Measurements from ENCODE around the gene FNDC3B.

FNDC3B gene

GRCh38 chr3:172113710-172114109 is 74.3 kb downstream of the FNDC3B start:
- no peak for DNase-seq (ENCODE audit: low read depth in 2 of 2)

DNA sequence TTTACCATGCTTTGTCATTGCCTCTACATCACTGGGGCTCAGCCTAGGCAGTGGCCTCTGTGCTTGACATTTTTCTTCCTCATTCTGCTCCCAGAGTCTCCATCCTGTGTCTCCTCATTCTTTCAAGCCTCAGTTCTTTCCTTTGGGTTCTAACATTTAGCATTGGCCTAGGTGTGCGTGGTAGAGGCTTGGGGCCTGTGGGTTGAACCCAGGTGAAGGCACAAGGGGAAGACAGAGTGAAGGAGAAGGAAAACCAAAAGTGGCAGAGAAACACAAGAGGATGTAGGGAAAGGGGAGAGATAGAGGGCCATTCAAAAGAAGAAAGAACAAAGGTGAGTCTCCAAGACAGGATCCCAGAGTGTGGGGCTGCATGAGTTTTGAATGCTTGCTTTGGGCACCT is 75.7 kb downstream of the FNDC3B start:
- DNase-seq (ENCODE audit: low read depth in 2 of 2), result no peak

DNA sequence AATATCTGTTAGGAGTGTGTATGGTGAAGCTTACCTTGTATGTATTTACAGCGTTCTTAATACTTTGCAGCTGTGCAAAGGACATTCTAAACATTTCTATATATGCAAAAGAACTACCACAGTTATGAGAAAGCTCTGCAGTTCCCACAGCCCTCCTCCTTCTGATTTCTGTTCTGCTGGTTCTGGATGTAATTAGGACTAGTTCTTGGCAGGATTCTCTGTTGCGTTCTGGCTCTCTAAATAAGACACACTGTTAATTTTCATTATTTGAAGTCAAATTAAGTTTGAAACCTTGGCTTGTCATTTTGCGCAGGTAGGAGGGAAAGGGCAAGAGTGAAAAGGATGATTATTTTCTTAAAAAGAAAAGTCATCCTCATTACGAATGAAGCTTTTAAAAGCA is 76.4 kb downstream of the FNDC3B start:
- peak; percentile 66 to 69 for DNase-seq (ENCODE audit: low read depth in 2 of 2)

DNA sequence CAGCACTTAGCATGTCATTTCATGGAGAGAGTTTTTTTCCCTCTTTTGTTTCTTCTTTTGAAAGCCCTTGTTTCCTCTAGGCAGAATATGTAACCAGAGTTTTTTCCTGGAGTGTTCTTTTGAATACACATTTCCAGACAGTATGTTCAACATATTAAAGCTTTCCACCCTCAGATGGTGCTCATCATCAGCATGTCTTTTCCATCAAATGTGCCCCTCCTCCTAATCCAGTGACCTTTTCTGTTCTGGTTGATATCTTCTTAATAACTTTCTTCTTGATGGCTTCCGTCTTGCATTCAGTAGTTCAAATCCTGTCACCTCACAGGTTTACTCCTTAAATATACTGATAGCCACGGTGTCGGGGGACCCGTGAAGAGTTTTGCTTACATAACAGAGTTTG is 78.6 kb downstream of the FNDC3B start:
- no peak for DNase-seq (ENCODE audit: low read depth in 2 of 2)

DNA sequence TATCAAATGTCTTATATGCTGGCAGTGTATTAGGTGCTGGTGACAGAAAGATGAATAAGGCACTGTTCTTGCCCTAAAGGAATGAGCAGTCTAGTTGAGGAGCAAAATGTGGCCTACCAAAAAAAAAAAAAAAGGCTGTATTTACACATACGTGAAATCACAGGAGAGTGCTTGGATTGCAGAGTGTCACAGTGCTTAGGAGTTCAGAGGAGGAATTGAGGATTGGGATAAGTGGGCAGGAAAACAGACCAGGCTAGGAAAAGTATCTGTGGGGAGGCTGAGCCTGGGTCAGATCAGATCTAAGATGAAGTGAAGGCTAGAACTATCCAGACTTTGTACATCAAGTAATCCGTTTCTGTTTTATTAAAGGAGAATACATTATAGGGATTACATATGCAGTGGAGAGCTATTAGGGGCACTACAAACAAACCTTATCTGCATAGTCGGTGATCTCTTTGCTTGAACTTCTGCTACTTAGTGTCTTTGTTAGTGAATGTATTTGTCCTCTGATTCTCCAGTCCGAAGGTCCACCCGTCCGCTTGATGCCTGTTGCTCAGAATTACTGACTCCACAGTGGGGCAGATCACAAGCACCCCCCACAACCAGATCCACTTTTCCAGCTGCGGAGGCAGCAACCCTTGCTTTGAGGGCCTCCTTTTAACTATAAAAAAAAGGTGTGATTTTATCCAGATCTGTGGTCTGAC is 80.0 kb downstream of the FNDC3B start:
- no peak for DNase-seq (ENCODE audit: low read depth in 2 of 2)

- no peak for DNase-seq (ENCODE audit: low read depth in 2 of 2)
These were observed 81.5 kb downstream of the FNDC3B start for GRCh38 chr3:172120912-172121311.

GRCh38 chr3:172121981-172122380 is 82.6 kb downstream of the FNDC3B start:
- DNase-seq (ENCODE audit: low read depth in 2 of 2), result no peak

DNA sequence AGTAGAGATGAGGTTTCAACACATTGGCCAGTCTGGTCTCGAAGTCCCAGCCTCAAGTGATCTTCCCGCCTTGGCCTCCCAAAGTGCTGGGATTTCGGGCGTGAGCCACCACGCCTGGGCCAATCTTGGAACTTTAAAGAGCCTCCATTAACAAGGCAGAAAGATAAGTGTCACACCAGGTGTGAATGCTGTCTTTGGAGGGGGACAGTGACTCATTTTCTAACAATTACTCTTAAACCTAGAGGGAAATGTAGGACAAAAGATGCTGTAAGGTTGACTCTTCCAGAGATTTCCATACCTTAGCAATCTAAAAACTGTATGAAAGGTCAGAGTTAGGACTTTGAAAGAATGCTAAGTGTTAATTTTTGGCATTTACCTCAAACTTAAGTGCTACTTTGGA is 84.9 kb downstream of the FNDC3B start:
- no peak for DNase-seq (ENCODE audit: low read depth in 2 of 2)

DNA sequence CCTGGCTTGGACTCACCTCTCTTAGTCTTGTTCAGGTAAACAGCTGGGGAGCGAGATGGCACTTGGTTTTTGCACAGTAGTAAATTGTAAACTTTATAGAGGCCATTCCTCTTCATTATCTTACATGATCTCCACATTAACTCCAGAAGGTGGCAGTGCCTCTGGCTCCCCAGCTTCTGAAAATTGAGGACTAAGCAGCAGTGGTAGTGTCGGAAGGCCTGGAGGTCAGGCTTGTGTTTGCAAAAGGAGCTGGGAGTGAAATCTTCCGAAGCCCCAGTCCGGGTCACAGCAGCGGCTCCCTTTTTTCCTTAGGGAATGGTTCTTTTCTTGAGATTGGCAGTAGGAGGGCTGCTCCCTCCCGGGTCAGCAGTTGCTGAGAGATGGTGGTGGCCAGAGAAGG is 85.7 kb downstream of the FNDC3B start:
- DNase-seq (ENCODE audit: low read depth in 2 of 2), result no peak

- peak in 1 of 2 experiments; percentile 63 for DNase-seq (ENCODE audit: low read depth in 2 of 2)
These were observed 86.6 kb downstream of the FNDC3B start for GRCh38 chr3:172125963-172126457.

- DNase-seq (ENCODE audit: low read depth in 2 of 2), result peak in 1 of 2 experiments; percentile 30
These were observed 87.4 kb downstream of the FNDC3B start for GRCh38 chr3:172126741-172127140.

GRCh38 chr3:172127141-172127540 is 87.8 kb downstream of the FNDC3B start:
- DNase-seq (ENCODE audit: low read depth in 2 of 2), result no peak

DNA sequence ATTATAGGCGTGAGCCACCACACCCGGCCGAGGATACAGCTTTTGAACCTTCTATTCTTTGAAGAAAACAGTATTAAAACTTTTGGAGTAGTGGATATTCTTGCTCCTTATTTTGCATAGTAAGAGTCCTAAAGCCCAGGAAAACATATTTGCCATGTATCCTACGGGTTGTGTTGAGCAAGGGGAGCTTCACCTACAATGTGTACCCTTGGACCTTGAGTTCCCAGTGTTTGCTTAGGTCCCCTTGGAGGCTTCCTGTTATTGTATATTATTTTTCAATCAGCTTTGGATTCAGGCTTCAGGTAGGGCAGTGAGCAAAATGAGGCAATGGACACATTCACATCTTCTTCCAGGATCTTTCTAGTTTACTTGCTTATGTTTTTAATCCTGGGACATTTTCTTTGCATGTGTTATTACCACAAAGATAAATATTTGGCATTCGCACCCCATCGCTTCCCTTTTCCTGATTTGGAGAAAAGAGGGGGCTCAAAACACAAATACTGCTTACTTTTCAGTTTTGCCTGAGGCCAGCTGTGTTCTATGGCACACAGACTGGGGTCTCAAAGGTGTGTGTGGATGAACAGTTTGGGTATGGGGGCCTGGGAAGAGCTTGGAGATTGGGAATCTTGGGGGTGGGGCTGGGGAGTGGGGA is 88.7 kb downstream of the FNDC3B start:
- DNase-seq (ENCODE audit: low read depth in 2 of 2), result no peak

DNA sequence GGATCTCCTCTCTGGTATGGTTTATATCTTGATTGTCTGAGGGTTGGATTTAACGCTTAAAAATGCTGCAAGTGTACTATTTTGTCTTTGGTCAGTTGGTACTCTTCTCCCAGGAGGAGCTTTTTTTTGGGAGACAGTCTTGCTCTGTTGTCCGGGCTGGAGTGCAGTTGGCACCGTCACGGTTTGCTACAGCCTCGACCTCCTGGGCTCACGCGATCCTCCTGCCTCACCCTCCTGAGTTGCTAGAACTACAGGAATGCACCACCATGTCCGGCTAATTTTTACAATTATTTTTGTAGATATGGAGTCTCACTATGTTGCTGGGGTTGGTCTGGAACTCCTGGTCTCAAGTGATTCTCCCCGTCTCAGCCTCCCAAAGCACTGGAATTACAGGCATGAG is 89.5 kb downstream of the FNDC3B start:
- no peak for DNase-seq (ENCODE audit: low read depth in 2 of 2)

GRCh38 chr3:172129498-172129849 is 90.1 kb downstream of the FNDC3B start:
- DNase-seq (ENCODE audit: low read depth in 2 of 2), result no peak

DNA sequence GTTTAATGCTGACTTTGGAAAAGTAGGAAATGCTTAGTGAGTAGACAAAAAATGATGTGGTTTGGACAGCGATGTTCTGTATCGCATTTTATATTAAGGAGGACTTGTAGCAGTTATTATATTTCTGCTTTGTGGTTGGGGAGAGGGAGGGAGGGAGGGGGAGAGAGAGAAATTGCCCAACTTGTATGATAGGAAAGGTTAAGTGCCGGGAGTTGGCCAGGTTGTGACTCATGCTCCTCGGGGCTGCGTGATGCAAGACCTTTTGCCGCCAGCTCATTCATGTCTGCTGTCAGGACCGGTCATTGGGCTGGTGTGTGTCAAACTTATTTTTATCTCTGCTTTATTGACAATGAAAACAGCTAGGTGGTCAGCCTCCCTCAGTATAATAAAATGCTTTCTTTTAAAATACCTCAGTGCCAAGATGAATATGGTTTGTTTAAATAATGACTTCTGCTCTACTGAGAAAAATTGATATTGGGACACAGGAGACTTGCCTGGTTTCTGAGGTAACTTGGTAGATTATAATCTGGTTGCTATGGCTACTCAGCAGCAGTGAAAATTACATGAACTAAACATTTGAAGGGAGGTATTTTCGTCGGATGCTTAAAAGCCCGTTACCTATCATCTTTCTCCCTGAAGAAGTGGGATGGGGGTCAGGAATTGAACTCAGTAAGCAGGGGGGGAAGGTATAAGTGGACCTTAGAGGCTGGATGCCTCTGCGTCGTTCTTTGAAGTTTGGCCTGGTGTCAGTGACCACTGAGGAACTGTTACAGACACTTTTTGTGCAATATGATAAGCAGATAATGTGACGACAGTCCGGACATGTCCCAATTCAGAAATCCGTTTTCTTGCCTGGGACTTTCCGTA is 90.7 kb downstream of the FNDC3B start:
- DNase-seq (ENCODE audit: low read depth in 2 of 2), result peak; percentile 93 to 94

DNA sequence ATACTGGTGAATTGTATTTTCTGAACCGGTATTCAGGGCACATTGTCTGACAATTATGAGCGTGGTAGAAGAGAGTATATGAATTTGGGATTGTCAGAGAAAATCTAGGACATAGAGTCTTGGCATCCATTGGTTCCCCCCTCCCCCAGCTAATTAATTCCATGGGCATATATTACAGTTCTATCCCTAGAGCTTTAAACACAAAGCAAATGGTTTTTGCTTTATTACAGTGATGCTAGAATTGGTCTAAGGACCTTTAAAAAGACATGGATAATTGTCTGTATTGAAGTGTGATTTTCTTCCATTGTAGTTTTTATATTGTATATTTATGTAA is 91.3 kb downstream of the FNDC3B start:
- no peak for DNase-seq (ENCODE audit: low read depth in 2 of 2)

DNA sequence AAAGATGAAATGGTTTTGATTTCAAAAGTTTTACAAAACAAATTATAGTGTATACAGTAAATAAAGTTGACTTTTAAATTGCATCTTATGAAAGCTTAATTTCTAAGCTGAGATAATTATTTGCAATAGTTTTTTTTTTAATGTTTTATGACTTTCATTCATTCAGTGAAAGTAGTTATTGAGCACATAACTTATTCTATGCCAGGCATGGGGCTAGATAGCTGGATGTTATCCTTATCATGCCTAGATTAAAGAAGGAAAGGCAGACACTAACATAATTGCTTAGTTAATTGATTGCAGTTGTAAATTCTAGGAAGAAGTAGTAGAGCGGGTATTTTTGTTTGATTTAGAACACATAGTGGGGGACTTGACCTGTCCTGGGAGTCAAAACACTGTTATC is 92.4 kb downstream of the FNDC3B start:
- no peak for DNase-seq (ENCODE audit: low read depth in 2 of 2)

GRCh38 chr3:172132159-172132586 is 92.8 kb downstream of the FNDC3B start:
- no peak for DNase-seq (ENCODE audit: low read depth in 2 of 2)

DNA sequence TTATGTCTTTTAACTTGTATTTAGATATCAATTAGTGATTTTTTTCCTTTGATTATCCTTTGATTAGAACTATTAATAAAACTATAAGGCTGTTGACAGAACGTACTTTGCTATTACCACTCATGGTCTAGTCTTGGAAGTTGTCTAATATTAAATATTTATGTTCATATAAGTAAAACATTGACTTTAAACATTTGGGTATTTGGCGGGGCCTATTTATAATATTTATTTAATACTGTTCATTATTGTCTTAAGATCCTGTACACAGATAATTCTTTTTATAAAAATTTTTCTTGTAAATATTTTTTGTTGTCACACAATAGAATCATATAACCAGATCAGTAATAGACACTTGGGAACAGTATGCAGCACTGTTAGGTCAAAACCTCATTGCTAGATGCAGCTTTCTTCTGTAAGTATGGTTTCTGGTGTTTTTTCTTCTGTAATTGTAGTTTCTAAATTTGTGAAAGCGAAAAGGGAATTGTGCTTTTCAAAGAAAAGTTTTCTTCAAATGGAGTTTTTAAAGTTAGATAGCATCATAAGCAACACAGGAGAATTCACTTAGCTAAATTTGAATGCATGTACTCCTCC is 93.4 kb downstream of the FNDC3B start:
- no peak for DNase-seq (ENCODE audit: low read depth in 2 of 2)

DNA sequence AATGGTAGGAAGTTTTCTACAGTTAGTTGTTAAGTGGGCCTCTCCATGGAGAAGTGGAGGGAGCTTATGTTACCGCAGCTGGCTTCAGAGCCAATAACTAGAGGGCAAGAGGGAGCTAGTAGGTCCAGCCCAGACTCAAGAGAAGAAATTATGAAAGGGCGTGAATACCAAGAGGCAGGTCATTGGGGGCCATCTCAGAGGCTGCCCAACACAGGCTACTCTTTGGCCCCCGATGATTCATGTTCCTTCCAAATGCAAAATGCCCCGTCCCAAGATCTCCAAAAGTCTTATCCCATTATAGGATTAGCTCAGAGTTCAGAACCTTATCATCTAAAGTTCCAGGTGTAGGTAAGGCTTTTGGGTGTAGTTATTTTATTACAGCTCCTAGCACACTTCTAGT is 94.5 kb downstream of the FNDC3B start:
- no peak for DNase-seq (ENCODE audit: low read depth in 2 of 2)

DNA sequence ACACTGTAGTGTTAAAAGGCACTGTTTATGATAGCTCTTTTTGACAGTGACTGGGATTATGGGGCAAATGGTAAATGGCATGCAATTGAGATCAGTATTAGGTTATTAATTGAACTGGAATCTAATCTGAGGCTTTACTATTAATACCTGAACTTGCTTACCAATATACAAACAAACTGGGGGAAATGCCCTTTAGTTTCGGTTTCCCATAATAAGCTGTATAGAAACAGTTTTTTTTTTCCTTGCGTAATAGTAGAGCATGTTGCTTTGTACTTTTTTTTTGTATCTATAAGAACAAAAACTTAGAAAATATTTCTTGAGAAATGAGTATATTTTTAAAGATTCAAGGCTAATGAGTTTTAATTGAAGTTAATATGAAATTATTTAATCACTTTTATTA is 95.0 kb downstream of the FNDC3B start:
- DNase-seq (ENCODE audit: low read depth in 2 of 2), result no peak

All from fibroblast of skin of left quadriceps (primary cell).